HG03045 (cell line): ENCODE data around the gene RNGTT.
"Not testable (repeated sequence)": the region's sequence is repeated elsewhere in the genome, so short reads cannot be mapped to it uniquely, and the experiment has no call there.

Source experiments
- ATAC-seq: cut with Tn5 transposase; IDR thresholded peaks from one replicate; pipeline ENCODE4 v1.9.1; 2021; ENCODE audit warnings: mild to moderate bottlenecking, moderate library complexity; ENCODE audit not compliant: unreplicated experiment

The RNGTT gene

DNA sequence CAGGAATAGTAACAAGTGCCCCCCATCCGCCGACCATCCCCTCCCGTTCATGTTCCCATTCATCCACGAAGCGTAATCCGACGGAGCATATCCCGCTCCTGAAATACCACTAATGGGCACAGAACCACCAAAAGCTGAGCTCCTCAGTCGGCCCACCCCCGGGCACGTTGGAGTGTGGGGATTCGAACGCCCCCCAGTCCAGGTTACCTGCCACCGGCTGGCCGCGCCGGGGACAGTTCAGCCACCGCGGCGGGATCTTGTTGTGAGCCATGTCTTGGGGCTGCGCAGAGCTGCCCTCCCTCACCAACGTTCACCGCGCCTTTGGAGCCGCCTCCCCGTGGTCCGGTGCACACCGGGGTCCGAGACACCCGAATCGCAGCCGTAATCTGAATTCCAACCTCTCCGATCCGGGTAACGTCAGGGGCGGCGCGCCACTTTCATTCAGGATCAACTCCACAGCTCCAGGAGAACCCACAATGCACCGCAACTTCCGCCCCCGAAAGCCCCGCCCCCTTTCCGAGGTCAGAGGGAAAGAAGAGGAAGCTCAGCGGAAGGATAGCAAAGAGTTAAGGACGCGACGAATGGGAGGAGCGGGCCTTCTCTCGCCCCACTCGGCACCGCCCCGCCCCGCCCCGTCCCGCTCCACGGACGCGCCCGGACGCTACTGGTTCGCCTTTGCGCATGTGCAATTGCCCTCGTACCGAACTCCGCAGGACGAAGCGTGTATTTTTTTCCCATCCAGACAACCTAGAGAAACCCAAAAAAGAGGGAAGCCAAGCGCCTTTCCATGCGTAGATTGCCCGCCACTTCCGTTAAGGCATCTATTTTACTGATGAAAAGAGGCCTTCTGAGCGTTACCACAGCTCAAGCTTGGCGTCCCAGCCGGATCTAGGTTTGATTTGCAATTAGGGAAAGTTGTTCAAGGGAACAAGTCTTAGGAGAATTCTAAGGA is at the start of gene RNGTT:
Gene RNGTT (minus strand): TSS at position 480 of the 952 bp plus-strand sequence. CDS start 209 bp downstream, at position 271.
- peak; percentile 99 for ATAC-seq

DNA sequence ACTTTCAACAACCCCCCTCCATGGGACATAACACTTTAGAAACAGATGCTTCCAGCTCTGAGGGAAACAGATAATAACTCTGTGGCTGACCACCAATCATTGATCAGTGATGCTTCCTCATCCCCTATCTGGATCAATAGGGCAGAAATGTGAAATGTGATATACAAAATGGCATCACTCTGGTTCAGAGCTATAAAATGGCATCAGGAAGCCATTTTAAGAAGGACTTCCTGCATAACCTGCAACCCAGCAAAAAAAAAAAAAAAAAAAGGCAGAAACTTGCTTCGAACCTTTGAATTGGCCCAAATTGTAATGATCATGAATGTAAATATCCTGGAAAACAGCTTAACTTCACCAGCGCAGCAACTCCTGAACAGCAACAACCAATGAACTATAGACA is 48.0 kb upstream of the RNGTT start:
- ATAC-seq: no peak

DNA sequence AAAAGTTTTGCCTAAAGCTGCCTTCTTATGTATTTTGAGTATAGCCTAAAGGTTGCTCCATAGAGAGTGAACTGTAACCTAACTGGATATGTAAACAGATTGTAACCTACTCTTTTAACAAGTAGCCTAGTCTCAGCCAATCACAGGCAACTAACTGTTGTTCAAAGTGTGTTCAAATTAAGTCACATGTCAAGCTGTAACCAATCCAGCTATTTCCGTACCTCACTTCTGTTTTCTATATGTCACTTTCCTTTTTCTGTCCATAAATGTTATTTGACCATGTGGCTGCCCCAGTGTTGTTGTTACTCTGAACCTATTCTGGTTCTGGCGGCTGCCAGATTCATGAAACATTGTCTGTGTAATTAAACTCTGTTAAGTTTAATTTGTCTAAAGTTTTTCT is 47.4 kb upstream of the RNGTT start:
- ATAC-seq: no peak

DNA sequence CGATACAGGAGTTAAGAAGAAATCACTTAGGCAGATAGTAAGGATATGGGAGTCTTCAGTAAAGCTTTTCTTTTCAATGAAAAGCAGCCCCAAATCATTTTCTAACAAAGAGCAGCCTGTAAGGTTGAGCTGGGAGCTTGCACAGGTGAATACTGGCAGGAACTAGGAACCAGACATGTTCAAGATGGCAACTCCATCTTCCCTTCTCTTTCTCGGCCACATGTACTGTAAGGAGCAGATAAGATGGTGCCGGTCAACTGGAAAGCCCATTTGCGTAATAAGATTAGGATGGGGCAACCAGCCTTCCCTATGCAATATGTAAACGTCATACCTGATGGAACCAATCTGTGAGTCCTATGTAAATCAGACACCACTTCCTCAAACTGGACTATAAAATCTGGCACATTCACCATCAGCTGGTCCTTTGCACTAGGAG is 46.2 kb upstream of the RNGTT start:
- ATAC-seq: no peak

DNA sequence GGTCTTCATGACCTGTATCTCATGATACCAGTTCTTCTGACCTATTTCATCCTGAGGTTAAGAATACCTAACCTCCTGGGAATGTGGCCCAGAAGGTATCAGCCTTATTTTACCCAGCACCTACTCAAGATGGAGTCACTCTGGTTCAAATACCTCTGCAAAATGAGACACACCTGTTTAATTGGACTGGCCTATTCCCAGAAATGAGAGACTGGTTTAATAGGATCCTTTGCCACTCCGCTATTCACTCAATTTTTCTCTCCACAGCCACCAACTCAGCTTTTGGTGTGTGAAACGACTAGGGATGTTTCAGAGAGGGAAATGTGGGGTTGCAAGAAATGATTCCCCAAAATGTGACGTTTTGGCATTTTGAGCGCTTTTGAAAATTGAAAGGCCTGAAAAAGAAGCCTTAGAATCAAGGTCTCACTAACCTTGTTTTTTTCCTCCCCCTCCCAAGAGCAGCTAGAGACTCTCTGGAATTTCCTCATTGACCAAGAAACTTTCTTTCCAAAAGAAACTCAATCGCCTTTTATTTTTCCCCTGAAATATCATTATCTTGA is 45.5 kb upstream of the RNGTT start:
- no peak for ATAC-seq

DNA sequence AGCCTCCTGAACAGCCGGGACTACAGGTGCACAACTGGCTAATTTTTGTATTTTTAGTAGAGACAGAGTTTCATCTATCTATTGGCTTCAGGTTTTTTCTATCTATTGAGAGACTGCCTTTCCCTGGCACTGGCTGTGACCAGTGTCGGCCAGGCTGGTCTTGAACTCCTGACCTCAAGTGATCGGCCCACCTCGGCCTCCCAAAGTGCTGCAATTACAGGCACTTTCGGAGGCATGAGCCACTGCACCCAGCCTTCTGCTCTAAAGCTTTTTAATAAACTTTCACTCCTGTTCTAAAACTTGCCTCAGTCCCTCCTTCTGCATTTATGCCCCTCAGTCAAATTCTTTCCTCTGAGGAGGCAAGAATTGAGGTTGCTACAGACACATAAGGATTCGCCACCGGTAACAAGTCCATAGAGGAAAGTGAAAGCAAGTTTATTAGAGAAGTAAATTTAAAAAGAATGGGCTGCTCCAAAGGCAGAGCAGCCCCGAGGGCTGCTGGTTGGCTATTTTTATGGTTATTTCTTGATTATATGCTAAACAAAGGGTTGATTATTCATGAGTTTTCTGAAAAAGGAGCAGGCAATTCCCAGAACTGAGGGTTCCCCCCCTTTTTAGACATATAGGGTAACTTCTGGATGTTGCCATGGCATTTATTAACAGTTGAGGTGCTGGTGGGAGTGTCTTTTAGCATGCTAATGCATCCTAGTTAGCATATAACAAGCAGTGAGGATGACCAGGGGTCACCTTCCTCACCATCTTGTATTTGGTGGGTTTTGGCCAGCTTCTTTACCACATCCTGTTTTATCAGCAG is 44.8 kb upstream of the RNGTT start:
- no peak for ATAC-seq

DNA sequence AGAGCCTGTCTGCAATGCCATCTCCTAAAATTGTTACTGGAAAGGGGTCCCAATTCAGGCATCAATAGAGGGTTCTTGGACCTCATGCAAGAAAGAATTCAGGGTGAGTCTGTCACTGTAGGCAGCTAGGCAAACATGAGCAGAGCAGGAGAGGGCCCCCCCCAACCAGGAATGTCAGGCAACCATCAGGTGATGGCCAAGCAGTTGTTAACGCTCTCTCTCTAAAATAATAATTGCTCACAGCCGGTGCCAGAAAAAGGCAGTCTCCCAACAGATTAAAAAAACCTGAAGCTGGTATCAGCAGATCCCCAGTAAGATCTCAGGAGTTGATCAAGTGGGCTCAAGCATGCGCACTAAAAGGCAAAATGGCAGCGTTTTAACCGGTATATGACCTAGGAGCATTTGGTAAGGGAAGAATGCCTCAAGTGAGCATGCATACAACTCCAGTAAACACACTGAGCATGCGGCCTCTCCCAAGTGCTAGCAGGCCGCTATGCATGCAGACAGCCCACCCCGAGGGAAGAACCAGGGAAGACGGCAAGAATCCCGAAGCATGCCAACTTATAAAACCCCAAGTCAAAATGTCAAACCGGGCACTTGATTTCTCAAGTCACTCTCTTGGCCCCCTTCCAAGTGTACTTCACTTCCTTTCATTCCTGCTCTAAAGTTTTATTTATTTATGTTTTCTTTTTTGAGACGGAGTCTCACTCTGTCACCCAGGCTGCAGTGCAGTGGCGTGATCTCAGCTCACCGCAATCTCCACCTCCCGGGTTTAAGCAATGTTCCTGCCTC is 44.0 kb upstream of the RNGTT start:
- ATAC-seq: no peak

DNA sequence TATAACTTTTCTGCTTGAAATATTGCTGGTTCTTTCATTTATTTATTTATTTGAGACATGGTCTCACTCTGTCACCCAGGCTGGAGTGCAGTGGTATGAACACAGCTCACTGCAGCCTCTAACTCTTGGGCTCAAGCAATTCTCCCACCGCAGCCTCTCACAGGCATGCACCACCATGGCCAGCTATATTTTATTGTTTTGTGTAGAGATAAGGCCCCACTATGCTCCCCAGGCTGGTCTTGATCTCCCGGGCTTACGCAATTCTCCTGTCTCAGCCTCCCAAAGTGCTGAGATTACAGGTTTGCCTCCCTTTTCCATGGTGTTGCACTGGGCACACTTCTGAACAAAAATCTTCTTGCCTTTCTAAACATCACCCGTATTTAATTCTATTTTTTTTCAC is 39.1 kb upstream of the RNGTT start:
- ATAC-seq: no peak

DNA sequence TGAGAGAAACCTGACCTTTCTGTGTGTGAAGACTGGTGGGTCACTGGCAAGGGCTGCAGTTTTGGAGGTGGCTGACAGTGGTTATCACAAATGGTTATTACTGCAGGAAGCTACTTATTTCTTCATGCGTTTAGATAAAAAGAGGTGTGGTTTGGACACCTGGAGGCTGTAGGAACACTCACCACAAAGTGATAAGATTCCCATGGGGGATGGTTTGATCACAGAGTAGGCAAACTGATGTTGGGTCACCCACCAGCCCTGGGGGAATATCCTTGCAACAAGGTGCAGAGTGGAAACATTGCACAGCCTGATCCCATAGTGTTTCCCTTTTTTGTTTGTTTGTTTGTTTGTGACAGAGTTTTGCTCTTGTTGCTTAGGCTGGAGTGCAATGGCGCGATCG is 33.9 kb upstream of the RNGTT start:
- no peak for ATAC-seq

DNA sequence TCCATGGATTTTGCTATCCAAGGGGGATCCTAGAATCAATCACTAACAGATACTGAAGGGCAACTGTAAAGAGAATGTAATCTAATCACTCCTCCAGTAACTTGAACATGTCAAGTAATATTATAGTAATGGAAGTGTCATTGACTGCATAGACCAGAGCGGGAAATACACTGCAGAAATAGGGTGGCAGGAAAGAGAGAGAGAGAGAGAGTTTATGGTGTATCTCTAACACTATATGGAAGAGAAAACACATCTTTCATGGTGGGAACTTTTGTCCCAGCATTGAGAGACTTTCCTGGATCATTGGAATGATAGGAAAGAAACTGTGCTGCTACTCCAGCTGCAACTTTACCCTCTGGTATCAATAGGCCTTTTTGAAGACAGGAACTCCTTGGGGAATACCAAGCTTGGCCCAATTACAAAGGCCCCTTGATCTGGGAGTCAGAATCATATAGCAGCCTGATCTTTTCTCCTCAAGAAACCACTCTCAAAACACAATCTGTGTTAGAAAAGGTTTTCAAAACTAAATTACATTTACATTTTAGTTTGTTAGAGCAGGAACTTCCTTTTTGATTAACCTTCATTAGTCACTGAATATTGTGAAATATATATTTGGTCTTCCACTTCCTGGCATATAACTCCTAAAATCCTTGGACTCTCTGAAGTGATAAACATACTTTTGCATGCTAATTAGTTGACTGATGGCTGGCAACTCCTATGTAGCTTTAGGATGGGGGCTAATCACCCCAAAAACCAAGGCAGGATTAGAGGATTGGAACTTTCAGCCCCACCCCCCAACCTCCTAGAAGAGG is 29.5 kb upstream of the RNGTT start:
- ATAC-seq: no peak

DNA sequence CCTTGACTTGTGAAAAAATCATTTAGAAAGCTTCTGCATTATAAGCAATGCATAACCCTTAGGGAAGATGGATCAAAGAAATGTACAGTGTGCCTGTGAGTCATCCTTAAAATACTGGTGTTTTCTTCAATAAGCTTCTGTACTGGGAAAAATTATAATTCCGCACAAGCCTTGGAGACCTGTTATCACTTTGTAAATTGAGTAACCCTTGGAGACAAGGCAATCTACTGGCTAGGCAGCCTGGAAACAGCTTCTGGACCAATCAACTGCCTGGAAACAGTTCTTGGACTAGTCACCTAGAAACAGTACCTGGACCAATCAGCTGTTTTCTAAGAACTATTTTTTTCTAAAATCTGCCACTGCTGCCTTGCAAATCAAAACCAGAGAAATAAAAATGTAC is 25.8 kb upstream of the RNGTT start:
- no peak for ATAC-seq

DNA sequence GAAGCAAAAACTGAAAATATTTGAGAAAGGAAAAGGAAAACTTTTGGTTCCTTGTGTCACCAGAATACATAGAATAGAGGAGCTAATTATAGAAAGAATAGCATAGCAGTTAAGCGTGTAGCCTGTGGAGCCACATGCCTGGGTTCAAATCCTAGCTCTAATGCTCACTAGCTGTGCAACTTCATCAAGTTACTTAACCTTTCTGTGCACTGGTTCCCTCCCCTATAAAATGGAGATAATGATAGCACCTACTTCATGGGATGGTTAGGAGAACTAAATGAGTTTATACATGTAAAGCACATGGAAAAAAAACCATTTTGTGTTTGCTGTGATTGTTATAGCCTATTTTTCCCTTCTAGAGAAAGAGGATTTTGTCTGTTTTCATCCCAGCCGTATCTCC is 24.5 kb upstream of the RNGTT start:
- no peak for ATAC-seq

DNA sequence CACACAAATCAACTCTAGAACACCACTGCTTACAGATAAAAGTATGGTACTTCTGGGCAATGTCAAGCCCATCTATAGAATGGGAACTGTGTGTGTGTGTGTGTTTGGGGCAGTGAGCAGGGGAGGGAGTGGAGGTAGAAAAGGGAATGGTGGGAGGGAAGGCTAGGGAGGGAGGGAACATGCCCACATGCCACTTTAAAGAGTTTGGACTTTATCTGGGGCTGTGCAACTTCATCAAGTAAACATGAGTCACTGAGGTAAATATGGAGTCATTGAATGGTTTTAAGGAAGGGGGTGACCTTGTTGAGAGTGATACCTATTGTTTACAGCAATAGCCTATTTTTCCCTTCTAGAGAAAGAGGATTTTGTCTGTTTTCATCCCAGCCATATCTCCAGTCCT is 22.5 kb upstream of the RNGTT start:
- no peak for ATAC-seq

DNA sequence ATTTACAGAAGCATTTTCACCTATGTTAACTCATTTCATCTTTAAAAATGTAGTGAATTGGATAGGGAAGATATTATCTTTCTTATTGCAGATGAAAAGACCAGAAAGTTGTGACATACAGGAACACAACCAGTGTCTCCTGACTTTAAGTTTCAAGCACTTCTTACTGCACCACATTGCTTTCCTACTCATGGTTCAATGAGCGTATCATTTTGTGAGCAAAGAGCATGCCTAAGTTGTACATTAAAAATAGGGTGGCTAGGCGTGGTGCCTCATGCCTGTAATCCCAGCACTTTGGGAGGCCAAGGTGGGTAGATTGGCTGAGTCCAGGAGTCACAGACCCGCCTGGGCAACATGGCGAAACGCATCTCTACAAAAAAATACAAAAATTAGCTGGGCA is 21.2 kb upstream of the RNGTT start:
- ATAC-seq: no peak

DNA sequence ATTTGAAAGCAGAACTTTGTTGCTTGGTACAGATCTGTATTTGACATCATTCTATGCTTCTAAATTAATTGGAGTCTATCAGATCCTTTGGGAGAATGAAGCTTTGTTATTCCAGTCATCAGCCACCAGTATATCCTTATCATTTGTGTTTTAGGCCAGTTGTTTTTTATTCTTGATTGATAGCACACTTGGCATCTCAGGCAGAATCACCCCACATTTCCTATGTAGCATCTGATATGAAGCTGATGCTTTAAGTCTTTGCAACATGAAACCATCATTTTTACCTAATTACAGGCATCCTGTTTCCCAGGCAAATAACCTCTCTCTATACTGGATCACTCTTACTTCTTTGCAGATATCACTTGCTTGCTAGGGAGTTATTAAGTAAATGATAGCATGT is 20.7 kb upstream of the RNGTT start:
- ATAC-seq: no peak

DNA sequence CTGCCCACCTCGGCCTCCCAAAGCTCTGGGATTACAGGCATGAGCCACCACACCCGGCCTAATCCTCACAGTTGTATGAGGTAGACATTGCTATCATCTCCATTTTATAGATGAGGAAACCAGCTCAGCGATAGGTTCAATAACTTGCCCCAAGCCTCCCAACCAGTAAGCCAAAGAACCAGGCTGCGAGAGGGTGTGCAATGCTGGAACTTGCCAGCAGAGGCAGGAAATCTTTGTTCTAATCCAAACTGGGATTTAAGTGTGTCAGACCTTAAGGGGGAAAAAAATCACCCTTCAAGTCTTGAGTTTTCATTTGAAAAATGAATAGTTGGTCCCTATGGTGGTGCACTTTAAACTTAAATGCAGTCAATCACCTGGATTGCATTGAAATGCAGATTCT is 20.1 kb upstream of the RNGTT start:
- no peak for ATAC-seq

DNA sequence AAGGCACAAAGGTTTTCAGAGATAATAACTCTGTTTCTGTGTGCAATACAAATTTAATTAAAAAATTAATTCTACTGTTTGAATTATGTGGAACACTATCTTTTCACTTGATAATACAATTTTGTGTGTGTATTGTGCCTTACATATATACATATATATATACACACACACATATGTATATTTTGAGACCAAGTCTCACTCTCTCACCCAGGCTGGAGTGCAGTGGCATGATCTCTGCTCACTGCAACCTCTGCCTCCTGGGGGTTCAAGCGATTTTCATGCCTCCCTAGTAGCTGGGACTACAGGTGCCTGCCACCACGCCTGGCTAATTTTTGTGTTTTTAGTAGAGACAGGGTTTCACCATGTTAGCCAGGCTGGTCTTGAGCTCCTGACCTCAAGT is 19.7 kb upstream of the RNGTT start:
- ATAC-seq: not testable (repeated sequence)

DNA sequence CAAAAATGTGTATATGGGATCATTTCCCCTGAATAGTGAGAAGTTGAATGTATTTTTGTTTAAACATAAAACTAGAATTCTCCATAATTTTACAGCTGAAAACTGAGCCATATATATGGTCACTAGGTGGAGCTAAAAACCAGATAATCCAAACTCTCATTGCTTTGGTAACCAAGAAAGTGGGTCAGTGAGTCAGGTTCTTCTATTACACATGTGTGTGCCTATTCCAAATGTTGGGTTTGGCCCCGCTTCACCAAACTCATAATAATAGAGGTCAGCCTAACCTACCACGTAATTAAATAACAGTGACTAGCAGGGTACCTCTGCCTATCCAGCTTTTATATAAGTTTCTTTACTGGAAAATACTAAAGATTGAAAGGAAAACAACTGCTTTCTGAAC is 19.3 kb upstream of the RNGTT start:
- no peak for ATAC-seq

DNA sequence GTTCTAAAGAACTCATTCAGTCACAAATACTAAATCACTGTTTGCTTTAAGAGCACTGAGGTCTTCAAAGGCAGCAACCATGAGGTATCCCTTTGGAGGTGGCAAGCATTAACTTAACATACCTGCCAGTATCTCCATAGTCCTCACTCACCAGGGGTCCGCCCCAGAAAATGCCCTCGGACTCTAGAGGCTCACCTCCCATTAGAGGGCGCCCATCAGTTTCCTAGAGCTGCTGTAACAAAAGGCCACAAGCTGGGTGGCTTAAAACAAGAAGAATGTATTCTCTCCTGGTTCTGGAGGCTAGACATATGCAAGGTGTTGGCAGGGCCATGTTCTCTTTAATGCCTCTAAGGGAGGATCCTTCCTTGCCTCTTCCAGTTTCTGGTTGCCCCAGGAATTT is 12.0 kb upstream of the RNGTT start:
- ATAC-seq: no peak
